DOHH2 (cell line): ENCODE results near the gene GK.

ENCODE experiments used
- EZH2phosphoT487 ChIP-seq: fragments of 200-600 bp; sonication (generic); IDR thresholded peaks from 2 replicates; pipeline ENCODE4 v1.6.1; 2017; ENCODE audit warnings: borderline replicate concordance, mild to moderate bottlenecking, antibody characterized with exemption, low read length, moderate library complexity, mixed read lengths
- TF ChIP-seq, protein P1 (sequence below): fragments of 200-600 bp; sonication (generic); IDR thresholded peaks from one replicate; pipeline ENCODE4 v1.5.1; 2014; ENCODE audit warnings: antibody characterized with exemption, mild to moderate bottlenecking, low read depth, low read length; ENCODE audit not compliant: poor library complexity, severe bottlenecking

DNA sequence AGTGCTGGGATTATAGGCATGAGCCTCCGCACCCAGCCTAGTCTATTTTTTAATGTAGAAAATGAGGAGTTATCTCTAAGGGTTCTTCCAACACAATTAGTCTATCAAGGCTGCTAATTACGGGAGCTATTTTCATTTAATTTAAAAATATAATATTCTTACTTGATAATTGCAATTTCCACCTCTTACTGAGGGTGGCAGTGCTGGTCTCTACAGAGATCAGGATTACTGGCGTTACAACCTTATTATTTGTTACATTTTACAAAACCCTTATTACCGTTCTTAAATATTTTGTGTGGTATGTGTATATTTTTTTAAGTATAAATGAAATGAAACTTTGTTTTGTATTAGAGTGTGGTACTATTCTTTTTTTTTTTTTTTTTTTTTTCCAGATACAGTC is 17.6 kb upstream of the GK start:
- TF ChIP-seq, protein P1, sequence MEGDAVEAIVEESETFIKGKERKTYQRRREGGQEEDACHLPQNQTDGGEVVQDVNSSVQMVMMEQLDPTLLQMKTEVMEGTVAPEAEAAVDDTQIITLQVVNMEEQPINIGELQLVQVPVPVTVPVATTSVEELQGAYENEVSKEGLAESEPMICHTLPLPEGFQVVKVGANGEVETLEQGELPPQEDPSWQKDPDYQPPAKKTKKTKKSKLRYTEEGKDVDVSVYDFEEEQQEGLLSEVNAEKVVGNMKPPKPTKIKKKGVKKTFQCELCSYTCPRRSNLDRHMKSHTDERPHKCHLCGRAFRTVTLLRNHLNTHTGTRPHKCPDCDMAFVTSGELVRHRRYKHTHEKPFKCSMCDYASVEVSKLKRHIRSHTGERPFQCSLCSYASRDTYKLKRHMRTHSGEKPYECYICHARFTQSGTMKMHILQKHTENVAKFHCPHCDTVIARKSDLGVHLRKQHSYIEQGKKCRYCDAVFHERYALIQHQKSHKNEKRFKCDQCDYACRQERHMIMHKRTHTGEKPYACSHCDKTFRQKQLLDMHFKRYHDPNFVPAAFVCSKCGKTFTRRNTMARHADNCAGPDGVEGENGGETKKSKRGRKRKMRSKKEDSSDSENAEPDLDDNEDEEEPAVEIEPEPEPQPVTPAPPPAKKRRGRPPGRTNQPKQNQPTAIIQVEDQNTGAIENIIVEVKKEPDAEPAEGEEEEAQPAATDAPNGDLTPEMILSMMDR: no peak
- no peak for TF ChIP-seq EZH2phosphoT487
